H1 (cell line): ENCODE measurements around the gene ZDHHC1. TPM values are rescaled to one million over a fixed set of nuclear protein-coding genes. Genes with fewer than 3 reads are reported as not detected.

ENCODE experiments used
- CTCF ChIA-PET: fragments of 300-600 bp; sonication (Branson Sonifier 250); formaldehyde crosslinking; loops from one replicate; lab custom pipeline; 2021; ENCODE audit not compliant: partially characterized antibody; lab: Charles Lee
- POLR2A ChIA-PET: fragments of 300-600 bp; sonication (Branson Sonifier 250); formaldehyde crosslinking; loops from one replicate; lab custom pipeline; 2021; ENCODE audit warnings: inconsistent platforms; ENCODE audit not compliant: partially characterized antibody; lab: Charles Lee
- DNase-seq, 2 experiments: peaks; one replicate each; pipeline versions ENCODE4 v3.0.0 to v3.0.0-alpha.2; 2010 to 2022; ENCODE audit warnings: low spot score in 2 of 2, low read depth in 1 of 2, mixed read lengths in 1 of 2
- FAIRE-seq: peaks from 2 replicates; lab custom pipeline; 2011; peaks lifted over from hg19 to GRCh38; lab: Jason Lieb, UNC
- H2AFZ ChIP-seq: 2 replicates; pipeline ENCODE4 v1.8.1; 2012; ENCODE audit warnings: low read length, inconsistent platforms
- H2AK5ac ChIP-seq: 2 replicates; pipeline ENCODE4 v1.6.1; 2013; ENCODE audit warnings: low read depth, low read length
- H2BK120ac ChIP-seq: replicated peaks from 2 replicates; pipeline ENCODE3; 2013; ENCODE audit warnings: low read depth, low read length, inconsistent platforms
- H2BK12ac ChIP-seq: 2 replicates; pipeline ENCODE4 v1.6.1; 2013; ENCODE audit warnings: low read depth, low read length
- H2BK15ac ChIP-seq: 2 replicates; pipeline ENCODE4 v1.6.1; 2013; ENCODE audit warnings: low read length
- H2BK20ac ChIP-seq: 2 replicates; pipeline ENCODE4 v1.6.1; 2013; ENCODE audit warnings: low read length
- H2BK5ac ChIP-seq: 2 replicates; pipeline ENCODE4 v1.6.1; 2013; ENCODE audit warnings: low read depth, low read length
- H3K14ac ChIP-seq: 2 replicates; pipeline ENCODE4 v1.6.1; 2013; ENCODE audit warnings: inconsistent platforms; ENCODE audit not compliant: insufficient read length
- H3K18ac ChIP-seq: 2 replicates; pipeline ENCODE4 v1.6.1; 2013; ENCODE audit warnings: low read length; ENCODE audit errors: extremely low read depth
- H3K23ac ChIP-seq: 2 replicates; pipeline ENCODE4 v1.6.1; 2013; ENCODE audit warnings: inconsistent platforms; ENCODE audit not compliant: insufficient read length
- H3K23me2 ChIP-seq: 2 replicates; pipeline ENCODE4 v1.6.1; 2013; ENCODE audit warnings: low read depth, low read length
- H3K27ac ChIP-seq: 2 replicates; pipeline ENCODE4 v1.6.1; 2011; ENCODE audit warnings: low read depth, low read length, inconsistent platforms
- H3K27me3 ChIP-seq, 4 experiments: replicated peaks in 1 of 4; 1 replicate in 1 of 4; 2 replicates in 3 of 4; pipeline versions ENCODE4 v1.6.1 to v1.8.1; 2011 to 2013; ENCODE audit warnings: low read length in 3 of 4, mild to moderate bottlenecking in 3 of 4, inconsistent platforms in 2 of 4, mixed read lengths in 2 of 4, moderate library complexity in 1 of 4; ENCODE audit not compliant: control insufficient read depth in 3 of 4, insufficient read depth in 3 of 4; ENCODE audit errors: extremely low read depth in 1 of 4
- H3K36me3 ChIP-seq, 4 experiments: 2 replicates each; pipeline versions ENCODE4 v1.6.1 to v1.8.1; 2011 to 2013; ENCODE audit warnings: mild to moderate bottlenecking in 4 of 4, low read length in 3 of 4, moderate library complexity in 2 of 4, control low read depth in 1 of 4, inconsistent platforms in 1 of 4; ENCODE audit not compliant: insufficient read depth in 4 of 4, control insufficient read depth in 2 of 4
- H3K4ac ChIP-seq: replicated peaks from 2 replicates; pipeline ENCODE3; 2013; ENCODE audit warnings: low read length, low read depth, mixed read lengths, inconsistent platforms; ENCODE audit not compliant: insufficient read length
- H3K4me1 ChIP-seq, 4 experiments: replicated peaks in 1 of 4; 1 replicate in 1 of 4; 2 replicates in 3 of 4; pipeline versions ENCODE4 v1.6.1 to v1.8.1; 2011 to 2013; ENCODE audit warnings: low read length in 3 of 4, inconsistent platforms in 2 of 4, mixed read lengths in 1 of 4; ENCODE audit not compliant: insufficient read depth in 4 of 4, control insufficient read depth in 3 of 4
- H3K4me2 ChIP-seq, 2 experiments: 2 replicates each; pipeline versions ENCODE4 v1.6.1 to v1.8.1; 2011 to 2013; ENCODE audit warnings: low read depth in 2 of 2, low read length in 2 of 2, control low read depth in 1 of 2, inconsistent platforms in 1 of 2, mild to moderate bottlenecking in 1 of 2; ENCODE audit not compliant: insufficient read depth in 1 of 2
- H3K4me3 ChIP-seq, 4 experiments: fragments of 200-600, 300-600 bp in 1 of 4; sonication (generic), shearing (Covaris generic), sonication (Bioruptor Twin) in 1 of 4; 2 replicates each; pipeline versions ENCODE4 v1.5.1 to v1.8.1; 2011 to 2016; ENCODE audit warnings: low read length in 4 of 4, low read depth in 3 of 4, control low read depth in 2 of 4, inconsistent platforms in 2 of 4, mild to moderate bottlenecking in 2 of 4, mixed read lengths in 1 of 4, moderate library complexity in 1 of 4; ENCODE audit not compliant: insufficient read depth in 2 of 4; ENCODE audit errors: extremely low read depth in 1 of 4
- H3K56ac ChIP-seq: replicated peaks from 2 replicates; pipeline ENCODE3; 2013; ENCODE audit warnings: low read depth, mild to moderate bottlenecking, mixed read lengths, low read length, inconsistent platforms; ENCODE audit not compliant: insufficient read length
- H3K79me1 ChIP-seq: 2 replicates; pipeline ENCODE4 v1.6.1; 2013; ENCODE audit warnings: low read depth, low read length, control low read depth
- H3K79me2 ChIP-seq, 2 experiments: 2 replicates each; pipeline versions ENCODE4 v1.6.1 to v1.8.1; 2012 to 2013; ENCODE audit warnings: low read length in 2 of 2, mild to moderate bottlenecking in 2 of 2, inconsistent platforms in 1 of 2; ENCODE audit not compliant: insufficient read depth in 2 of 2, control insufficient read depth in 1 of 2
- H3K9ac ChIP-seq, 4 experiments: replicated peaks in 1 of 4; 1 replicate in 1 of 4; 2 replicates in 3 of 4; pipeline versions ENCODE4 v1.6.1 to v1.8.1; 2011 to 2013; ENCODE audit warnings: low read depth in 3 of 4, low read length in 3 of 4, control low read depth in 2 of 4, mild to moderate bottlenecking in 2 of 4, moderate library complexity in 2 of 4, inconsistent platforms in 1 of 4; ENCODE audit errors: extremely low read depth in 1 of 4
- H3K9me3 ChIP-seq, 2 experiments: 2 replicates each; pipeline versions ENCODE4 v1.6.1 to v1.8.1; 2012 to 2013; ENCODE audit warnings: mild to moderate bottlenecking in 2 of 2, moderate library complexity in 2 of 2, control low read depth in 1 of 2, inconsistent platforms in 1 of 2, low read depth in 1 of 2, low read length in 1 of 2, mixed read lengths in 1 of 2; ENCODE audit not compliant: insufficient read depth in 2 of 2
- H4K20me1 ChIP-seq, 2 experiments: replicated peaks in 1 of 2; 2 replicates each; pipeline versions ENCODE3 to v1.8.1; 2011 to 2013; ENCODE audit warnings: inconsistent platforms in 2 of 2, low read length in 2 of 2, mild to moderate bottlenecking in 1 of 2; ENCODE audit not compliant: insufficient read depth in 2 of 2, control insufficient read depth in 1 of 2
- H4K5ac ChIP-seq: 2 replicates; pipeline ENCODE4 v1.6.1; 2013; ENCODE audit warnings: low read length, low read depth, mixed read lengths, inconsistent platforms; ENCODE audit not compliant: insufficient read length
- H4K8ac ChIP-seq: 2 replicates; pipeline ENCODE4 v1.8.0; 2013; ENCODE audit warnings: mild to moderate bottlenecking, moderate library complexity, low read length, inconsistent platforms; ENCODE audit not compliant: insufficient read depth; ENCODE audit errors: extremely low read depth
- H4K91ac ChIP-seq: replicated peaks from 2 replicates; pipeline ENCODE3; 2013; ENCODE audit warnings: low read length, mixed read lengths, inconsistent platforms; ENCODE audit not compliant: insufficient read length
- CBX5 ChIP-seq: fragments of 300-800, 300-1000 bp; sonication (generic); IDR thresholded peaks from 2 replicates; pipeline ENCODE4 v1.7.1; 2016; ENCODE audit warnings: antibody characterized with exemption, low read length, low read depth
- CBX8 ChIP-seq: fragments of 300-800, 300-1000 bp; sonication (generic); IDR thresholded peaks from 2 replicates; pipeline ENCODE4 v1.7.1; 2016; ENCODE audit warnings: low read depth, low read length, borderline replicate concordance
- EGR1 ChIP-seq: IDR thresholded peaks from 2 replicates; pipeline ENCODE4 v1.6.1; 2011; ENCODE audit warnings: low read depth, low read length, borderline replicate concordance
- FOSL1 ChIP-seq: IDR thresholded peaks from 2 replicates; pipeline ENCODE4 v1.6.1; 2011; ENCODE audit warnings: mild to moderate bottlenecking, low read depth, low read length, moderate library complexity; ENCODE audit not compliant: insufficient read depth
- NANOG ChIP-seq: IDR thresholded peaks from 2 replicates; pipeline ENCODE4 v1.6.1; 2011; ENCODE audit warnings: low read length, low read depth, mild to moderate bottlenecking, inconsistent platforms; ENCODE audit not compliant: insufficient read depth, poor library complexity, severe bottlenecking
- TAF1 ChIP-seq: IDR thresholded peaks from 2 replicates; pipeline ENCODE4 v1.6.1; 2011; ENCODE audit warnings: mild to moderate bottlenecking, low read depth, low read length
- TCF12 ChIP-seq: IDR thresholded peaks from 2 replicates; pipeline ENCODE4 v1.6.1; 2011; ENCODE audit warnings: low read depth, mild to moderate bottlenecking, low read length
- WGBS, 2 experiments: shearing (Covaris generic) in 1 of 2; methylation state at CpG; one replicate each; pipeline versions ENCODE4 v1.1.6 to v1.1.7; 2013 to 2015; ENCODE audit warnings: low lambda C conversion rate in 2 of 2, mixed read lengths in 2 of 2, inconsistent platforms in 1 of 2, low coverage in 1 of 2, missing lambda C conversion rate in 1 of 2; ENCODE audit not compliant: insufficient replicate concordance in 2 of 2, insufficient coverage in 1 of 2, insufficient read length in 1 of 2; ENCODE audit errors: extremely low coverage in 1 of 2, missing lambda C conversion rate in 1 of 2; 5-methylcytosine and 5-hydroxymethylcytosine counted together
- polyA plus RNA-seq, 7 experiments: library from polyadenylated mRNA; depleted of rRNA in 3 of 7; stranded (reverse) in 5 of 7; unstranded in 2 of 7; fragments of >200 nt in 5 of 7; fragments of 200-250 nt in 2 of 7; gene quantifications; 1 replicate in 5 of 7; 2 replicates in 1 of 7; 4 replicates in 1 of 7; pipeline versions ENCODE4 v1.2.1 to v1.2.3, GENCODE V29; 2011 to 2013; ENCODE audit warnings: missing spikeins in 2 of 7, mixed read lengths in 2 of 7
- total RNA-seq: library from RNA; stranded (reverse); fragmentation: NEBNext Ultra II Directional; extraction: Animal tissue kit (Norgen Biotek cat#: 25700); gene quantifications from 2 replicates; pipeline ENCODE4 v1.2.1, GENCODE V29; 2021
- TF ChIP-seq, protein P1 (sequence below): IDR thresholded peaks from 2 replicates; pipeline ENCODE4 v1.6.1; 2011; ENCODE audit warnings: low read length, improper control_type of control experiment

The ZDHHC1 gene
- total and polyA plus RNA-seq, 2 of the 8 experiments (the other 6 are each of a cell fraction or from before 2014, with no cell fraction given): 3.1 to 4.9 TPM

DNA sequence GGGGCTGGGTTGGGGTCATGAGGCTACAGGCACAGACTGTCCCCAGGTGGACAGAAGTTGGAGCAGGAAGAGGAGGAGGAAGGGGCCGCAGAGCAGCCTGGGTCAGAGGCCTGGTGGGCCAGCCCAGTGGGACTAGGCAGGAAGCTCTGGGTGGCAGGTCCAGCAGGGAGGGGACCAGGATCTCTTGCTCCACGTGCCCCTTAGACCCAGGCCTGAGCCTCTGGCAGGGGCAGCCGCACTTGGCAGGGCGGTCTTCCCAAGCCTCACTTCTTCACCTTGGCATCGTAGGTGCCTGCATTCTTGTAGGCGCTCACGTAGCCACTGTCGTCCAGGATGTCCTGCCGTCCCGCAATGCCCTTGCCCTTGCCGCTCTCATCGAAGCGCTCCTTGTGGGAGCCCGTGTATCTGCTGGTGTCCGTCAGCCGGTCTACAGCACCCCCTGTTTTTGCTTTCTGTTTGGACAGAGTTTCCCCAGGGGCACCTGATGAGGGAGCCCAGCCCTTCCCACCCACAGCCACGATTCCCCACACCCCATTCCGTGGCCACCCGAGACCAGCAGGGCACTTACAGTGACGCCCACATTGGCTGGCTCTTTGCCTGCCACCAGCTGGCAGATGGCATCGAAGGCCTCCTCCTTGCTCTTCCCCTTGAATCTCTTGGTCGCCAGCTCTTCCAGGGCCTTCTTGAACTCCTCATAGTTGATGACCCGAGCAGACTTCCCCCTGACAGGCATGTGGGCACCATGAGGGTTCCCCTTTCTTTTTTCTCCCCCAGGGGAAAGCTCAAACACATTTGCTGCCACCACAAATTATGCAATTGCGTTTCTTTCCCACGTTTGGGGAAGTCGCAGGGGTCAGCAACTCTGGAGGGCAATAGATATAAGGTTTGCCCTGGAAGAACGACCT, 26.1 kb downstream of the ZDHHC1 start:
- Histone ChIP-seq H3K9me3 (no peaks in the 10 kb centered on the region), H3K14ac (no peak overlapping the region), H3K18ac (no peak overlapping the region), H3K36me3 (no peaks in the 10 kb centered on the region), H4K8ac (no peak overlapping the region; the same call in 1 of the 2 replicates), H3K79me2 (no peaks in the 10 kb centered on the region), H3K4me1 (peaks cover 0 to 21% (median 14%) of the 10 kb centered on the region in 4 experiments; a peak in 6 of 7 replicates), H3K79me1 (no peaks in the 10 kb centered on the region), H3K27me3 (peaks cover 20 to 39% (median 34%) of the 10 kb centered on the region in 4 experiments), H2BK5ac (no peak overlapping the region), H2BK15ac (no peak overlapping the region), H3K4ac (no peak overlapping the region), H3K4me2 (no peak overlapping the region), H2BK20ac (no peak overlapping the region), H2BK120ac (no peak overlapping the region), H3K4me3 (no peak overlapping the region), H3K23ac (no peak overlapping the region), H3K9ac (no peak overlapping the region), H4K20me1 (peaks cover 5 to 6% of the 10 kb centered on the region in 2 experiments), H4K5ac (no peak overlapping the region), H2AK5ac (no peak overlapping the region), H4K91ac (no peak overlapping the region), H3K23me2 (no peaks in the 10 kb centered on the region; the same call in 1 of the 2 replicates), H2AFZ (no peak overlapping the region), H2BK12ac (no peak overlapping the region; the same call in 1 of the 2 replicates), H3K56ac (no peak overlapping the region), H3K27ac (no peak overlapping the region)
- 92% methylated on average over 27 of the region's 27 CpGs; no CpG with 5 or more reads in 1 of the 2 experiments for WGBS, 2 experiments
- ChIA-PET CTCF (interaction anchor here (0.6 to 32.4 kb wide), 12 partner anchors 9 to 481 kb away, joined by 3 to 476 read pairs (median 3); partner anchors contain the start of gene ZDHHC1), POLR2A (no interaction called here)
- no peak for FAIRE-seq
- DNase-seq: no peak
- TF ChIP-seq NANOG (no peak), TCF12 (no peak), FOSL1 (no peak), CBX5 (no peak), EGR1 (no peak), CBX8 (no peak), TAF1 (no peak)
- TF ChIP-seq, protein P1, sequence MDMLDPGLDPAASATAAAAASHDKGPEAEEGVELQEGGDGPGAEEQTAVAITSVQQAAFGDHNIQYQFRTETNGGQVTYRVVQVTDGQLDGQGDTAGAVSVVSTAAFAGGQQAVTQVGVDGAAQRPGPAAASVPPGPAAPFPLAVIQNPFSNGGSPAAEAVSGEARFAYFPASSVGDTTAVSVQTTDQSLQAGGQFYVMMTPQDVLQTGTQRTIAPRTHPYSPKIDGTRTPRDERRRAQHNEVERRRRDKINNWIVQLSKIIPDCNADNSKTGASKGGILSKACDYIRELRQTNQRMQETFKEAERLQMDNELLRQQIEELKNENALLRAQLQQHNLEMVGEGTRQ: no peak
